A549 (cell line): ENCODE results near the gene USP36.

ENCODE experiments used
- CHD4 ChIP-seq: fragments of 200-600 bp; sonication (generic); IDR thresholded peaks from 2 replicates; pipeline ENCODE4 v1.6.1; 2016; ENCODE audit warnings: antibody characterized with exemption, mild to moderate bottlenecking, borderline replicate concordance
- HDAC2 ChIP-seq: fragments of 200-600 bp; sonication (generic); IDR thresholded peaks from 2 replicates; pipeline ENCODE4 v1.6.1; 2016
- MAFK ChIP-seq: fragments of 450-650 bp; IDR thresholded peaks from 2 replicates; pipeline ENCODE4 v1.6.1; 2014; ENCODE audit not compliant: partially characterized antibody
- POLR2A ChIP-seq: IDR thresholded peaks from 2 replicates; pipeline ENCODE4 v1.6.1; 2012; ENCODE audit warnings: mild to moderate bottlenecking, low read length
- SMC3 ChIP-seq: fragments of >200 bp; sonication (Bioruptor Twin); formaldehyde crosslinking; IDR thresholded peaks from 3 replicates; pipeline ENCODE4 v1.6.1; 2018; ENCODE audit warnings: inconsistent platforms
- TF ChIP-seq, protein P1 (sequence below): fragments of >200 bp; sonication (Bioruptor Twin); formaldehyde crosslinking; IDR thresholded peaks from 3 replicates; pipeline ENCODE4 v1.5.1; 2016
- TF ChIP-seq, protein P2 (sequence below): IDR thresholded peaks from 2 replicates; pipeline ENCODE4 v1.6.1; 2012; ENCODE audit warnings: low read depth, borderline replicate concordance
- TF ChIP-seq, protein P3 (sequence below): fragments of 150-350 bp; IDR thresholded peaks from 2 replicates; pipeline ENCODE4 v1.6.1; 2014; ENCODE audit warnings: low read depth, mild to moderate bottlenecking, low read length
- TF ChIP-seq, protein P4 (sequence below): IDR thresholded peaks from 2 replicates; pipeline ENCODE4 v1.6.1; 2012

DNA sequence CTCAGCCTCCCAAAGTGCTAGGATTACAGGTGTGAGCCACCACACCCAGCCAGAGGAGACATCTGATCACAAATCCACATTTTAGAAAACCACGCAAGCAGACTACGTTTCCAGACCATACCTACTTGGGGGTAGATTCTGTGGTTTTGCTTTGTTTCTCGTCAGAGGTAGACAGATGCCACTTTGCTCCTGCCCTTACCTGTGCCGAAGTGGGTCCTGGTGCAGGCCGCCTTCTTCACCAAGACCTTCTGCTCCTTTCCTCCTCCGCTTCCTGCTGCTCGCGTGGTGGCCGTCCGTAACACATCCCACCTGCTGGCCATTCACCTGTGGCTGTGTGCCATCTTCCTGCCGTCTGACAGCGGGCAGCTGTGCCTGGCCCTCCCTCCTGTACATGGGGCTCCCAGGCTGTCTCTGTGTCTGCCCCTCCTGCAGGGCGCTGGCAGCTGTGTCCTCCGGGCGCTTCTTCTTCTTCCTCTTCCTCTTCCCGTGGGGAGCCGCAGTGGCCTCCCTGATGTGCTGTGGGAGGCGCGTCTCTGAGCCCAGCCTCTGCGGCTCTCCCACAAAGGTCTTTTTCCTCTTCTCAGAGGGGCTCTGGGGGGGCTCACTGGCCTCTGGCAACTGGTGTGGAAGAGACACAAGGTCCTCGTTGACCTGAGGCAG, 37.3 kb downstream of the USP36 start:
- TF ChIP-seq, protein P1, sequence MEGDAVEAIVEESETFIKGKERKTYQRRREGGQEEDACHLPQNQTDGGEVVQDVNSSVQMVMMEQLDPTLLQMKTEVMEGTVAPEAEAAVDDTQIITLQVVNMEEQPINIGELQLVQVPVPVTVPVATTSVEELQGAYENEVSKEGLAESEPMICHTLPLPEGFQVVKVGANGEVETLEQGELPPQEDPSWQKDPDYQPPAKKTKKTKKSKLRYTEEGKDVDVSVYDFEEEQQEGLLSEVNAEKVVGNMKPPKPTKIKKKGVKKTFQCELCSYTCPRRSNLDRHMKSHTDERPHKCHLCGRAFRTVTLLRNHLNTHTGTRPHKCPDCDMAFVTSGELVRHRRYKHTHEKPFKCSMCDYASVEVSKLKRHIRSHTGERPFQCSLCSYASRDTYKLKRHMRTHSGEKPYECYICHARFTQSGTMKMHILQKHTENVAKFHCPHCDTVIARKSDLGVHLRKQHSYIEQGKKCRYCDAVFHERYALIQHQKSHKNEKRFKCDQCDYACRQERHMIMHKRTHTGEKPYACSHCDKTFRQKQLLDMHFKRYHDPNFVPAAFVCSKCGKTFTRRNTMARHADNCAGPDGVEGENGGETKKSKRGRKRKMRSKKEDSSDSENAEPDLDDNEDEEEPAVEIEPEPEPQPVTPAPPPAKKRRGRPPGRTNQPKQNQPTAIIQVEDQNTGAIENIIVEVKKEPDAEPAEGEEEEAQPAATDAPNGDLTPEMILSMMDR = no peak
- TF ChIP-seq HDAC2 (no peak), POLR2A (no peak), CHD4 (no peak), SMC3 (no peak), MAFK (no peak)
- TF ChIP-seq, protein P2, sequence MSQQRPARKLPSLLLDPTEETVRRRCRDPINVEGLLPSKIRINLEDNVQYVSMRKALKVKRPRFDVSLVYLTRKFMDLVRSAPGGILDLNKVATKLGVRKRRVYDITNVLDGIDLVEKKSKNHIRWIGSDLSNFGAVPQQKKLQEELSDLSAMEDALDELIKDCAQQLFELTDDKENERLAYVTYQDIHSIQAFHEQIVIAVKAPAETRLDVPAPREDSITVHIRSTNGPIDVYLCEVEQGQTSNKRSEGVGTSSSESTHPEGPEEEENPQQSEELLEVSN = no peak
- TF ChIP-seq, protein P3, sequence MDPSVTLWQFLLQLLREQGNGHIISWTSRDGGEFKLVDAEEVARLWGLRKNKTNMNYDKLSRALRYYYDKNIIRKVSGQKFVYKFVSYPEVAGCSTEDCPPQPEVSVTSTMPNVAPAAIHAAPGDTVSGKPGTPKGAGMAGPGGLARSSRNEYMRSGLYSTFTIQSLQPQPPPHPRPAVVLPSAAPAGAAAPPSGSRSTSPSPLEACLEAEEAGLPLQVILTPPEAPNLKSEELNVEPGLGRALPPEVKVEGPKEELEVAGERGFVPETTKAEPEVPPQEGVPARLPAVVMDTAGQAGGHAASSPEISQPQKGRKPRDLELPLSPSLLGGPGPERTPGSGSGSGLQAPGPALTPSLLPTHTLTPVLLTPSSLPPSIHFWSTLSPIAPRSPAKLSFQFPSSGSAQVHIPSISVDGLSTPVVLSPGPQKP = no peak
- TF ChIP-seq, protein P4, sequence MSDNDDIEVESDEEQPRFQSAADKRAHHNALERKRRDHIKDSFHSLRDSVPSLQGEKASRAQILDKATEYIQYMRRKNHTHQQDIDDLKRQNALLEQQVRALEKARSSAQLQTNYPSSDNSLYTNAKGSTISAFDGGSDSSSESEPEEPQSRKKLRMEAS = no peak
